Measurements from ENCODE around the gene EGR1. TPM values are rescaled to one million over a fixed set of nuclear protein-coding genes. Genes with fewer than 3 reads are reported as not detected.

The EGR1 gene
- total RNA-seq, 1 donor from 2014 or later: 54.6 TPM

GRCh38 chr5:138459311-138459933 lies 5.9 kb upstream of the EGR1 start:
- peak; percentile 94 for DNase-seq
- Mint-ChIP-seq H3K9me3 (no peaks in the 10 kb centered on the region), H3K4me1 (peaks cover 35% of the 10 kb centered on the region), H3K27me3 (no peaks in the 10 kb centered on the region), H3K27ac (peak overlapping the region; percentile 98), H3K36me3 (ENCODE audit: low read depth) (no peaks in the 10 kb centered on the region), H3K4me3 (peak overlapping the region; percentile 78)
- intact Hi-C loops (cut with micrococcal nuclease): loop anchor here (1.0 kb wide), 2 partner anchors 9 to 20 kb away; partner anchors contain the start of gene REEP2

GRCh38 chr5:138460032-138460693 lies 5.1 kb upstream of the EGR1 start:
- Mint-ChIP-seq H3K9me3 (no peaks in the 10 kb centered on the region), H3K27ac (peak overlapping the region; percentile 98), H3K36me3 (ENCODE audit: low read depth) (no peaks in the 10 kb centered on the region), H3K4me1 (peaks cover 35% of the 10 kb centered on the region), H3K4me3 (peak overlapping the region; percentile 46), H3K27me3 (no peaks in the 10 kb centered on the region)
- intact Hi-C loops (cut with micrococcal nuclease): loop anchor here (10.0 kb wide), 2 partner anchors 705 to 835 kb away; partner anchors contain the start of genes HNRNPA0 and MATR3
- DNase-seq: no peak

- H3K27ac Mint-ChIP-seq: peak overlapping the region; percentile 59
- no peak for DNase-seq
- peaks cover 34% of the 10 kb centered on the region for H3K4me1 Mint-ChIP-seq
- no peaks in the 10 kb centered on the region for H3K27me3 Mint-ChIP-seq
- no peak overlapping the region for H3K4me3 Mint-ChIP-seq
- H3K36me3 Mint-ChIP-seq (ENCODE audit: low read depth): peaks cover 4% of the 10 kb centered on the region
- no peaks in the 10 kb centered on the region for H3K9me3 Mint-ChIP-seq
- intact Hi-C loops (cut with micrococcal nuclease): loop anchor here (10.0 kb wide), 2 partner anchors 707 to 833 kb away; partner anchors contain the start of genes HNRNPA0 and MATR3
These were observed 3.7 kb upstream of the EGR1 start for GRCh38 chr5:138461343-138462125.

GRCh38 chr5:138463419-138464007 lies 1.8 kb upstream of the EGR1 start:
- intact Hi-C loops (cut with micrococcal nuclease): loop anchor here (1.0 to 10.0 kb wide), 5 partner anchors 13 to 929 kb away; partner anchors contain the start of genes HNRNPA0 and MATR3
- Mint-ChIP-seq H3K36me3 (ENCODE audit: low read depth) (peaks cover 24% of the 10 kb centered on the region), H3K4me1 (peaks cover 48% of the 10 kb centered on the region), H3K27me3 (peaks cover 6% of the 10 kb centered on the region), H3K4me3 (peak overlapping the region; percentile 90), H3K27ac (peak overlapping the region; percentile 93), H3K9me3 (no peaks in the 10 kb centered on the region)
- DNase-seq: no peak

- peaks cover 47% of the 10 kb centered on the region for H3K4me1 Mint-ChIP-seq
- intact Hi-C loops (cut with micrococcal nuclease): loop anchor here (1.0 to 10.0 kb wide), 5 partner anchors 14 to 929 kb away; partner anchors contain the start of genes HNRNPA0 and MATR3
These were observed 1.3 kb upstream of the EGR1 start for GRCh38 chr5:138464008-138464387.

GRCh38 chr5:138464388-138465260 lies 655 bp upstream of the EGR1 start:
- no peaks in the 10 kb centered on the region for H3K9me3 Mint-ChIP-seq
- H3K4me1 Mint-ChIP-seq: peaks cover 44% of the 10 kb centered on the region
- H3K27me3 Mint-ChIP-seq: peaks cover 6% of the 10 kb centered on the region
- peak; percentile 99 for DNase-seq
- H3K27ac Mint-ChIP-seq: peak overlapping the region; percentile 93
- intact Hi-C loops (cut with micrococcal nuclease): loop anchor here (1.0 to 10.0 kb wide), 9 partner anchors 14 to 928 kb away; partner anchors contain the start of genes BRD8, ETF1, HNRNPA0 and HSPA9
- H3K36me3 Mint-ChIP-seq (ENCODE audit: low read depth): peaks cover 28% of the 10 kb centered on the region
- peak overlapping the region; percentile 90 for H3K4me3 Mint-ChIP-seq

More at GRCh38 chr5:138464008-138464387, 1.3 kb upstream of the EGR1 start:
- peak overlapping the region; percentile 90 for H3K4me3 Mint-ChIP-seq
- H3K9me3 Mint-ChIP-seq: no peaks in the 10 kb centered on the region
- H3K27ac Mint-ChIP-seq: peak overlapping the region; percentile 93
- H3K36me3 Mint-ChIP-seq (ENCODE audit: low read depth): peaks cover 28% of the 10 kb centered on the region
- H3K27me3 Mint-ChIP-seq: peaks cover 6% of the 10 kb centered on the region
- DNase-seq: peak; percentile 98

GRCh38 chr5:138466125-138466899 lies 1.0 kb downstream of the EGR1 start:
- H3K9me3 Mint-ChIP-seq: no peaks in the 10 kb centered on the region
- peak overlapping the region; percentile 66 for H3K27ac Mint-ChIP-seq
- intact Hi-C loops (cut with micrococcal nuclease): loop anchor here (10.0 kb wide), 2 partner anchors 712 to 828 kb away; partner anchors contain the start of genes HNRNPA0 and MATR3

GRCh38 chr5:138466900-138467710 lies 1.8 kb downstream of the EGR1 start:
- peak overlapping the region; percentile 66 for H3K27ac Mint-ChIP-seq
- H3K36me3 Mint-ChIP-seq (ENCODE audit: low read depth): peaks cover 28% of the 10 kb centered on the region
- H3K9me3 Mint-ChIP-seq: no peaks in the 10 kb centered on the region
- H3K27me3 Mint-ChIP-seq: peaks cover 7% of the 10 kb centered on the region
- DNase-seq: peak; percentile 69
- peaks cover 26% of the 10 kb centered on the region for H3K4me1 Mint-ChIP-seq
- intact Hi-C loops (cut with micrococcal nuclease): loop anchor here (10.0 kb wide), 2 partner anchors 712 to 828 kb away; partner anchors contain the start of genes HNRNPA0 and MATR3
- H3K4me3 Mint-ChIP-seq: peak overlapping the region; percentile 90

More at GRCh38 chr5:138466125-138466899, 1.0 kb downstream of the EGR1 start:
- Mint-ChIP-seq H3K4me1 (peaks cover 29% of the 10 kb centered on the region), H3K4me3 (peak overlapping the region; percentile 90), H3K27me3 (peaks cover 6% of the 10 kb centered on the region), H3K36me3 (ENCODE audit: low read depth) (peaks cover 28% of the 10 kb centered on the region)
- peak; percentile 74 for DNase-seq

- Mint-ChIP-seq H3K27me3 (peaks cover 13% of the 10 kb centered on the region), H3K27ac (peak overlapping the region; percentile 0), H3K4me3 (peak overlapping the region; percentile 90), H3K4me1 (peaks cover 26% of the 10 kb centered on the region), H3K9me3 (no peaks in the 10 kb centered on the region), H3K36me3 (ENCODE audit: low read depth) (peaks cover 28% of the 10 kb centered on the region)
- DNase-seq: no peak
- intact Hi-C loops (cut with micrococcal nuclease): loop anchor here (10.0 kb wide), 2 partner anchors 713 to 827 kb away; partner anchors contain the start of genes HNRNPA0 and MATR3
These were observed 2.4 kb downstream of the EGR1 start for GRCh38 chr5:138467711-138468132.

- H3K36me3 Mint-ChIP-seq (ENCODE audit: low read depth): peaks cover 28% of the 10 kb centered on the region
- DNase-seq: no peak
- no peaks in the 10 kb centered on the region for H3K9me3 Mint-ChIP-seq
- peak overlapping the region; percentile 62 for H3K27ac Mint-ChIP-seq
- intact Hi-C loops (cut with micrococcal nuclease): loop anchor here (10.0 kb wide), 2 partner anchors 714 to 826 kb away; partner anchors contain the start of genes HNRNPA0 and MATR3
- peak overlapping the region; percentile 90 for H3K4me3 Mint-ChIP-seq
- H3K4me1 Mint-ChIP-seq: peaks cover 26% of the 10 kb centered on the region
- H3K27me3 Mint-ChIP-seq: peaks cover 17% of the 10 kb centered on the region
These were observed 3.1 kb downstream of the EGR1 start for GRCh38 chr5:138468133-138468965.
